GM18498 (cell line): ENCODE measurements around the gene CEACAM3.

Source experiments
- ATAC-seq: cut with Tn5 transposase; IDR thresholded peaks from one replicate; pipeline ENCODE4 v1.9.1; 2021; ENCODE audit warnings: mild to moderate bottlenecking, moderate library complexity; ENCODE audit not compliant: unreplicated experiment

The CEACAM3 gene

GRCh38 chr19:41792513-41793413 is 3.6 kb upstream of the CEACAM3 start:
- ATAC-seq: no peak

DNA sequence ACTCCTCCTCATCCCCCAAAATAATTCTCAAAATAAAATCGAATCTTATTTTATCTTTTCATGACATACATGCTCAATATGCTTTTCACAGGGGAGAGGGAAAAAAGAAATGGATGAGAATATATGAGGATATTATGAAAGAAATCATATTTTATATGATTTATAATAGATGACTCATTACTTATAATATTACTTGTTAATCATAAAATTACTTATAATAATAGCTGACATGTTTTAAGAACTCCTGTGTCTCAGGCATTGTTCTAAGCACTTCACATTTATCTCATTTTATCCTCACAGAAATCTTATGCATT is 3.0 kb upstream of the CEACAM3 start:
- ATAC-seq: no peak

- ATAC-seq: peak; percentile 62
Measured at GRCh38 chr19:41795031-41795461, 1.3 kb upstream of the CEACAM3 start.

DNA sequence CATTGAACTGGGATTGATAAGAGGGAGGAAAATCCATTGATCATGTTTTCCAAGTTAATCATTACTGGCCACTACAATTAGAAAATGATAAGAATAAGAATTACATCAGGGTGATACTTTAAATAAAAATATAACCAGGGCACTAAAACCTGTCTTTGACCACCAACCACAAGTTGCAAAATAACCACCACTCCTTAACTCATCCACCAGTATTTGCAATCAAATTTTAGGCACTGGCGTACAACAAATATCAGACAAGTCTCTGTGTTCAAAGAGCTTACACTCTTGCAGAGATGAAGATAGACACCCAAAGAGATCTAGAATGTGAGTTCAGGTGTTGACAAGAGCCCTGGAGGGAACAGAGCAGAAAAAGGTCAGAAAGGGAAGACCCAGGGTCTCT is 514 bp downstream of the CEACAM3 start:
- no peak for ATAC-seq

DNA sequence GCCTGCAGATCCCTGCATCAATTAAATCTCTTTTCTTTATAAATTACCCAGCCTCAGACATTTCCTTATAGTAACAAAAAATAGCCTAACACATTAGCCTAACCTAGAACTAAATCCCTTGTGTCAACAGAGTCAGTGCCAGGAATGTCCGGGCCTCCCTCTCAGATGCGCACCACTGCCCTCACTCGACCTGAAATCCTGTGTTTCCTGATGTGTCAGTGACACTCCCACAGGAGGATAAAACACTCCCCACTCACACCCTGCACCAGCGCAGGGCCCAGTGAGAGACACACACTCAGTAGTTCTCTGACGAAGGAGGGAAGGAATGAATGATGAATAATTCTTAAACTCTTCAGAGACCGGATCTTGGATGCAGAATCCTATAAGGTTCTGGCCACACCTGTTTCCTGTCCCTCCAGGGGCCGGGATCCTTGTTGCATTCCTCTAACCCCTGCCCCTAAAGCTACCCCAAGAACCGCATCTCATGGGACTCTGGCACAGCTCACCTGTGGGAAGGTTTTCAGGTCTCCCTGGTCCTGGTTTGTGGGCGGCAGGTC is 3.1 kb downstream of the CEACAM3 start:
- ATAC-seq: no peak

- ATAC-seq: no peak
Measured at GRCh38 chr19:41801031-41801430, 4.6 kb downstream of the CEACAM3 start.

GRCh38 chr19:41801792-41802211 is 5.4 kb downstream of the CEACAM3 start:
- ATAC-seq: no peak

GRCh38 chr19:41802770-41803169 is 6.4 kb downstream of the CEACAM3 start:
- ATAC-seq: no peak

- no peak for ATAC-seq
Measured at GRCh38 chr19:41804336-41804735, 7.9 kb downstream of the CEACAM3 start.

DNA sequence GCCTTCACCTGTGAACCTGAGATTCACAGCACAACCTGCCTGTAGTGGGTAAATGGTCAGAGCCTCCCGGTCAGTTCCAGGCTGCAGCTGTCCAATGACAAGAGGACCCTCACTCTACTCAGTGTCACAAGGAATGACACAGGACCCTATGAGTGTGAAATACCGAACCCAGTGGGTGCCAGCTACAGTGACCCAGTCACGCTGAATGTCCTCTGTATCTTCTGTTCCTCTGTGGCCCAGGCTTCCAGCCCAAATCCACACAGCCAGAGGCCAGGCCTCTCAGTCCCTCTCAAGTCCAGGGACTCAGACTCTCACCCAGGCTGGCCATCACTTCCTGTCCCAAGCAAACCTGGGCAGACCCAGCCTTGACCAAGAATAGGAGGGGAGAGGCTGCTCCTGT is 10.8 kb downstream of the CEACAM3 start:
- ATAC-seq: no peak

GRCh38 chr19:41808663-41809566 is 12.5 kb downstream of the CEACAM3 start:
- no peak for ATAC-seq

- ATAC-seq: no peak
Measured at GRCh38 chr19:41810301-41810700, 13.9 kb downstream of the CEACAM3 start.

DNA sequence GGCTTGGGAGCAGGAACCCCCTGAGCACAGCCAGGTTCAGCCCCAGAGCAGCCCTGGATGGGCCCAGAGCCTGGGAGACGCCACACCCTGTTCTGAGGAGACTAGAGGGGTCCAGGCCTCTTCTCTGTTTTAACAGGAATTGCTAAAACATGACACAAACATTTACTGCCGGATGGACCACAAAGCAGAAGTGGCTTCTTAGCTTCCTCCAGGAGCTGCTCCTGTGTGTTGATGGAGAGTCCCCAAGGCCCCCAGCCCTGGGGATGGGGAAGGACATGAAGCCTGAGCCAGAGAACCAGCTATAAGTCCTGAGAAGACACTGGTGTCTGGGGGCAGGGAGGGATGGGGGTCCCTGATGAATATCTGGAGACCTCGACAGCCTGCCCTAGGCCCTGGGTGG is 14.6 kb downstream of the CEACAM3 start:
- ATAC-seq: no peak

DNA sequence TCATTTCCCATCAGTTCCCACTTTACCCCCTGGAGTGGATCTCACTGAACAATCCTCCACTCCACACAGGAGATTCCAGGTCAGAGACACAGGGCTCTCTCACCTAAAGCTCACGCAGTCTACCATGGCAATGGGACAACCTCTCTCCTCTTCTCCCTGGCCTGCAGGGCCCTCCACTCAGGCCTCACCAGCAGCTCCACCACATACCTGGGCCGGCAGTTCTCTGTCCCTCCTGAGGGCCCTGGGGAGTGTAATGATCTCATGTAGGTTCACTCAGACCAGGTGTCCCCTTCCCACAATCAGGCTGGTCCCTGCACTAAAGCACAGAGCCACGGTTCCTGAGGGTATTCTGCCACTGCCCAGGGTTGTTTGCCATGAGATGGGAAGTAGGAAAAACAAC is 15.6 kb downstream of the CEACAM3 start:
- no peak for ATAC-seq

- no peak for ATAC-seq
Measured at GRCh38 chr19:41813911-41814310, 17.5 kb downstream of the CEACAM3 start.

- ATAC-seq: no peak
Measured at GRCh38 chr19:41815301-41815700, 18.9 kb downstream of the CEACAM3 start.

DNA sequence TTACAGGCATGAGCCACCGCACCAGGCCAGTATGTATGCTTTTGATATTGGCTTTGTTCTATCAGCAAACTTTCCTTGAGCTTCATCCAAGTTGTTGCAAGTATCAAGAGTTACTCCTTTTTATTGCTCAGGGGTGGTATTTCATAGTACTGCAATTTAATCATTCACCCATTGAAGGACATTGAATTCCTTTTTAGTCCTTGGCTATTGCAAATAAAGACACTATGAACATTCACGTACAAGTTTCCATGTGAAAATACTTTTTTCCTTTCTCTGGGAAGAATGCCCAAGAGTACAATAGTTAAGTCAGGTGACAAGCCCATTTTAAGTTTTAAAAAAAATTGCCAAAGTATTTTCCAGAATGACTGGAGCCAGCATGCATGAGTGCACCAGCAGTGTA is 20.4 kb downstream of the CEACAM3 start:
- no peak for ATAC-seq

GRCh38 chr19:41821003-41821735 is 24.8 kb downstream of the CEACAM3 start:
- ATAC-seq: no peak

DNA sequence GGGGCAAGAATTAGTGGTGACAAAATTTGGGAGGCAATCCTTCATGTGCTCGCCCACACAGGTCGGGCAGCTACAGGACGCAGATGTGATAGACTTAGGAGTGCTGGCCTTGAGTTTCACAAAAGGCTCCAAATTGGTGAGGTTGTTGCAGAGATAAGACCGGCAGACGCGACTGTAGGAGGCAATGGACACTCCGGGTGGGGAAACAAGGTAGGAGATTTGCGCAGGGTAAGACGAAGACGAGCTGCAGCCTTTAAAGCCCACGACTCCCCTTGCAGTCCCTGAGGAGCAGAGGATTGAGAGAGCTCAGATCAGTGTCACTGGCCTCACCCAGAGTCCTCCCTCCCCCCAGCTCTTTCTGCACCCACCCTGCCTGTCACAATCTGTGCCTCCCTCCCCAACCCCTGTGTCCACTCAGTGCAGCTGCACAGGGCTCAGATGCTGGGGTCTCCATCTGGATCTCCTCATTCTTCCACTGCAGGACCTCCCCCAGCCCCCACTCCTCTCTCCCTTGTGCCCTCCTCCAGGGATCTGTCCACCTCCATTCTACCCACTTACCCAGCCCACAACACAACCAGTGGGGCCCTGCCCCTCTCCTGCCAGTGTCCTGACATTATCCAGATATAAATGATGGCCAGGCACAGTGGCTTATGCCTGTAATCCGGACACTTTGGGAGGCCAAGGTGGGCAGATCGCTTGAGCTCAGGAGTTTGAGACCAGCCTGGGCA is 41.8 kb downstream of the CEACAM3 start:
- no peak for ATAC-seq

DNA sequence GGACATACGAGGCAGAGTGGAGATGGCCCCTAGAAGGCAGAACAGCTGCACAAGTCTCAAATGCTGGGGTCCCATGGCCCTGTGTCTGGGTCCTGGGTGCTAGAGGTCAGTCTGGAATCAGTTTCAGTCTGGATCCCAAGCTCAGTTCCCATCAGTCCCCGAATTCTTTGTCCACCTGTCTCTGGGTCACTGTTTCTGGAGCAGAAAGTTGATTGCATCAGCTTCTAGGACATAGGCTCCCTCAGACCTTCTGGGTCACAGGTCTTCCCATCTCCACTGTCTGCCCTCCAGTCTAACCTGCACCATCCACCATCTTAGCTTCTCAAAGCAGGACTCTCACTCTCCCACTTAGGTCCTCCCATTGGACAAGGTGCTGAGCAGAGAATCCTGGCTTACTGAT is 42.8 kb downstream of the CEACAM3 start:
- ATAC-seq: no peak
